B cell (primary cell): Measurements from ENCODE around the gene DOCK3. TPM values are rescaled to one million over a fixed set of nuclear protein-coding genes. Genes with fewer than 3 reads are reported as not detected.

Experiments
- ATAC-seq: fragments of 200-7000 bp; cut with Tn5 transposase; one replicate; pipeline ENCODE4 v1.10.0; 2021; ENCODE audit warnings: low read depth, mild to moderate bottlenecking, moderate number of reproducible peaks, moderate library complexity
- CTCF ChIA-PET: fragments of 350-600 bp; sonication (Branson Sonifier 250); formaldehyde crosslinking; loops from one replicate; lab custom pipeline; 2021; ENCODE audit warnings: antibody characterized with exemption, inconsistent platforms; lab: Charles Lee
- POLR2A ChIA-PET: fragments of 350-600 bp; sonication (Branson Sonifier 250); formaldehyde crosslinking; loops from one replicate; lab custom pipeline; 2021; ENCODE audit warnings: antibody characterized with exemption; lab: Charles Lee
- DNase-seq: peaks from one replicate; pipeline ENCODE4 v3.0.0; 2013
- H2AFZ ChIP-seq: 2 replicates; pipeline ENCODE4 v1.6.1; 2012; ENCODE audit warnings: mild to moderate bottlenecking, low read depth, low read length; ENCODE audit not compliant: insufficient read depth, poor library complexity, severe bottlenecking
- H3K27ac ChIP-seq, 2 donors: 1 replicate in 1 of 2; 2 replicates in 1 of 2; pipeline ENCODE4 v1.5.1; 2012 to 2013; ENCODE audit warnings: low read length in 2 of 2, mild to moderate bottlenecking in 2 of 2, moderate library complexity in 1 of 2
- H3K27me3 ChIP-seq, 4 experiments: fragments of 200-600 bp in 1 of 4; sonication (generic) in 1 of 4; replicated peaks in 1 of 4; 1 replicate in 2 of 4; 2 replicates in 2 of 4; pipeline versions ENCODE4 v1.6.1 to v1.7.0; 2013 to 2016; ENCODE audit warnings: low read length in 3 of 4, mild to moderate bottlenecking in 2 of 4, mixed read lengths in 1 of 4, moderate library complexity in 1 of 4; ENCODE audit not compliant: insufficient read depth in 4 of 4, control insufficient read depth in 3 of 4; ENCODE audit errors: control extremely low read depth in 1 of 4
- H3K36me3 ChIP-seq, 2 experiments: replicated peaks in 1 of 2; 1 replicate in 1 of 2; 2 replicates in 1 of 2; pipeline versions ENCODE4 v1.6.1 to v1.7.1; 2013; ENCODE audit warnings: low read length in 1 of 2; ENCODE audit not compliant: insufficient read depth in 2 of 2, control insufficient read depth in 1 of 2; ENCODE audit errors: control extremely low read depth in 1 of 2, extremely low read depth in 1 of 2
- H3K4me1 ChIP-seq, 2 donors: fragments of 200-600 bp in 1 of 2; sonication (generic) in 1 of 2; 1 replicate in 1 of 2; 2 replicates in 1 of 2; pipeline versions ENCODE4 v1.5.1 to v1.6.1; 2013 to 2017; ENCODE audit warnings: low read length in 2 of 2; ENCODE audit not compliant: control insufficient read depth in 2 of 2, insufficient read depth in 2 of 2
- H3K4me2 ChIP-seq: replicated peaks from 2 replicates; pipeline ENCODE3; 2012; ENCODE audit warnings: mild to moderate bottlenecking, low read depth, low read length; ENCODE audit not compliant: poor library complexity, severe bottlenecking
- H3K4me3 ChIP-seq, 5 experiments: fragments of 200-600 bp in 1 of 5; sonication (generic) in 1 of 5; 1 replicate in 3 of 5; 2 replicates in 2 of 5; pipeline versions ENCODE4 v1.5.1 to v1.7.0; 2011 to 2016; ENCODE audit warnings: low read length in 4 of 5, mild to moderate bottlenecking in 4 of 5, low read depth in 2 of 5, control low read depth in 1 of 5, moderate library complexity in 1 of 5; ENCODE audit not compliant: insufficient read depth in 1 of 5; ENCODE audit errors: control extremely low read depth in 1 of 5, extremely low read depth in 1 of 5
- H3K79me2 ChIP-seq: fragments of 200-600 bp; sonication (generic); one replicate; pipeline ENCODE4 v1.6.0; 2016; ENCODE audit warnings: low read length; ENCODE audit not compliant: control insufficient read depth, insufficient read depth
- H3K9ac ChIP-seq: fragments of 200-600 bp; sonication (generic); 2 replicates; pipeline ENCODE4 v1.6.1; 2017; ENCODE audit warnings: mild to moderate bottlenecking, low read length, moderate library complexity
- H3K9me3 ChIP-seq, 3 donors: one replicate each; pipeline versions ENCODE4 v1.6.1 to v1.7.1; 2013; ENCODE audit warnings: low read length in 2 of 3; ENCODE audit not compliant: control insufficient read depth in 2 of 3, insufficient read depth in 1 of 3; ENCODE audit errors: control extremely low read depth in 1 of 3
- H4K20me1 ChIP-seq: 2 replicates; pipeline ENCODE4 v1.6.0; 2012; ENCODE audit warnings: mild to moderate bottlenecking, low read length; ENCODE audit not compliant: insufficient read depth, control insufficient read depth, poor library complexity, severe bottlenecking
- H3K27ac Mint-ChIP-seq: one replicate; pipeline ENCODE4 v1.8.0; 2021; ENCODE audit warnings: mixed read lengths
- H3K27me3 Mint-ChIP-seq: one replicate; pipeline ENCODE4 v1.8.0; 2021; ENCODE audit warnings: mixed read lengths
- H3K4me1 Mint-ChIP-seq: one replicate; pipeline ENCODE4 v1.8.0; 2021; ENCODE audit warnings: mixed read lengths
- H3K4me3 Mint-ChIP-seq: one replicate; pipeline ENCODE4 v1.8.0; 2021; ENCODE audit warnings: mixed read lengths
- H3K9me3 Mint-ChIP-seq: one replicate; pipeline ENCODE4 v1.8.0; 2022; ENCODE audit warnings: mixed read lengths; ENCODE audit not compliant: insufficient read depth
- CTCF ChIP-seq: fragments of 200-600 bp; IDR thresholded peaks from one replicate; pipeline ENCODE4 v1.8.0; 2022; ENCODE audit warnings: antibody characterized with exemption, mild to moderate bottlenecking
- EZH2 ChIP-seq: IDR thresholded peaks from 2 replicates; pipeline ENCODE4 v1.6.1; 2012; ENCODE audit warnings: borderline replicate concordance, low read depth, mild to moderate bottlenecking, moderate library complexity, low read length; ENCODE audit not compliant: insufficient read depth, poor library complexity, severe bottlenecking
- WGBS: methylation state at CpG from one replicate; pipeline ENCODE4 v1.1.5; 2013; ENCODE audit warnings: missing lambda C conversion rate; ENCODE audit not compliant: insufficient coverage; 5-methylcytosine and 5-hydroxymethylcytosine counted together
- intact Hi-C: fragments of 100-400 bp; cut with micrococcal nuclease; formaldehyde crosslinking; loops from one replicate; pipeline ENCODE4 v1.10.0; 2022
- polyA plus RNA-seq: library from polyadenylated mRNA; depleted of rRNA; stranded (reverse); fragments of >200 nt; gene quantifications from 2 replicates; pipeline ENCODE4 v1.2.3, GENCODE V29; 2012
- total RNA-seq, 2 donors: library from RNA; stranded (reverse); fragments of 120-200 nt in 1 of 2; gene quantifications; 1 replicate in 1 of 2; 2 replicates in 1 of 2; pipeline versions ENCODE4 v1.2.3 to v1.2.4, GENCODE V29; 2013 to 2022

Gene DOCK3
- total and polyA plus RNA-seq, 2 donors (not counting 1 experiment from before 2014, with no cell fraction given) = 0.06 to 0.30 TPM

- no peaks in the 10 kb centered on the region for H4K20me1 ChIP-seq
- POLR2A ChIA-PET = no interaction called here
- ATAC-seq = no peak
- no peaks in the 10 kb centered on the region for H3K9me3 ChIP-seq
- DNase-seq = no peak
- H3K4me3 ChIP-seq = no peak overlapping the region
- H3K79me2 ChIP-seq = no peaks in the 10 kb centered on the region
- H3K27me3 ChIP-seq = no peaks in the 10 kb centered on the region
- H3K4me2 ChIP-seq = no peak overlapping the region
- Mint-ChIP-seq H3K27me3 (peaks cover 19% of the 10 kb centered on the region), H3K27ac (no peak overlapping the region), H3K4me1 (no peaks in the 10 kb centered on the region), H3K4me3 (no peak overlapping the region), H3K9me3 (no peaks in the 10 kb centered on the region)
- H3K4me1 ChIP-seq = no peaks in the 10 kb centered on the region
- H3K36me3 ChIP-seq = no peaks in the 10 kb centered on the region
- no peak overlapping the region for H2AFZ ChIP-seq
- H3K9ac ChIP-seq = no peak overlapping the region
- 92% methylated on average over 4 of the region's 4 CpGs for WGBS
- H3K27ac ChIP-seq = no peak overlapping the region
- TF ChIP-seq EZH2 (no peak), CTCF (no peak)
- CTCF ChIA-PET = no interaction called here
- intact Hi-C loops = no loop called here
These were observed 678.4 kb downstream of the DOCK3 start for GRCh38 chr3:51353131-51353530.

GRCh38 chr3:51353691-51354090 lies 679.0 kb downstream of the DOCK3 start:
- no peak overlapping the region for H3K4me2 ChIP-seq
- no peaks in the 10 kb centered on the region for H3K36me3 ChIP-seq
- H3K27me3 Mint-ChIP-seq = peaks cover 16% of the 10 kb centered on the region
- no peak for TF ChIP-seq EZH2
- no peak for TF ChIP-seq CTCF
- H3K4me1 ChIP-seq = no peaks in the 10 kb centered on the region
- no peak overlapping the region for H2AFZ ChIP-seq
- H3K27ac Mint-ChIP-seq = no peak overlapping the region
- POLR2A ChIA-PET = no interaction called here
- no peak overlapping the region for H3K4me3 Mint-ChIP-seq
- H3K9me3 ChIP-seq = no peaks in the 10 kb centered on the region
- no peaks in the 10 kb centered on the region for H3K9me3 Mint-ChIP-seq
- DNase-seq (no peak), ATAC-seq (no peak)
- WGBS = no CpG with 5 or more reads among the region's 1 CpG
- H4K20me1 ChIP-seq = no peaks in the 10 kb centered on the region
- H3K4me3 ChIP-seq = no peak overlapping the region
- H3K27ac ChIP-seq = no peak overlapping the region
- H3K4me1 Mint-ChIP-seq = no peaks in the 10 kb centered on the region
- CTCF ChIA-PET = no interaction called here
- H3K79me2 ChIP-seq = no peaks in the 10 kb centered on the region
- intact Hi-C loops = no loop called here
- H3K27me3 ChIP-seq = no peaks in the 10 kb centered on the region
- H3K9ac ChIP-seq = no peak overlapping the region
